GM19035 (cell line): Measurements from ENCODE around the gene TOX3.

Experiments used
- ATAC-seq: cut with Tn5 transposase; IDR thresholded peaks from one replicate; pipeline ENCODE4 v1.9.1; 2021; ENCODE audit not compliant: unreplicated experiment

Gene TOX3

DNA sequence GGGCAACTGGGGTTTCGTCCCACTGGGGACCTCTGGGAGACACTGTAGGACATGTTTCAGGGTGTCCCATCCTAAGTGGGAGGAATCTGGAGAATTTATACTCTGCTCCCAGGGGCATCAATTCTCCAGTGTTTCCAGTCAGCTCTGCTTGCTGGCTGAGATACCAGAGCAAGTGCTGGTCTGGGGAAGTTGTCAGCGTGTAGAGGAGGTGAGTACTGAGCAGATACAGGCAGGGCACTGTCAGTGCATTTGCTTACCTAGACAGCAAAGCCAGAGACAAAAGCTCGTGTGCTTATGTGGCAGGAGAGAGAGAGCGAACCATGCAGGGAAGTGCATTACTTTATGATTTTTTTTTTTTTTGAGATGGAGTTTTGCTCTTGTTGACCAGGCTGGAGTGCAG lies 20.2 kb upstream of the TOX3 start:
- ATAC-seq, result no peak

DNA sequence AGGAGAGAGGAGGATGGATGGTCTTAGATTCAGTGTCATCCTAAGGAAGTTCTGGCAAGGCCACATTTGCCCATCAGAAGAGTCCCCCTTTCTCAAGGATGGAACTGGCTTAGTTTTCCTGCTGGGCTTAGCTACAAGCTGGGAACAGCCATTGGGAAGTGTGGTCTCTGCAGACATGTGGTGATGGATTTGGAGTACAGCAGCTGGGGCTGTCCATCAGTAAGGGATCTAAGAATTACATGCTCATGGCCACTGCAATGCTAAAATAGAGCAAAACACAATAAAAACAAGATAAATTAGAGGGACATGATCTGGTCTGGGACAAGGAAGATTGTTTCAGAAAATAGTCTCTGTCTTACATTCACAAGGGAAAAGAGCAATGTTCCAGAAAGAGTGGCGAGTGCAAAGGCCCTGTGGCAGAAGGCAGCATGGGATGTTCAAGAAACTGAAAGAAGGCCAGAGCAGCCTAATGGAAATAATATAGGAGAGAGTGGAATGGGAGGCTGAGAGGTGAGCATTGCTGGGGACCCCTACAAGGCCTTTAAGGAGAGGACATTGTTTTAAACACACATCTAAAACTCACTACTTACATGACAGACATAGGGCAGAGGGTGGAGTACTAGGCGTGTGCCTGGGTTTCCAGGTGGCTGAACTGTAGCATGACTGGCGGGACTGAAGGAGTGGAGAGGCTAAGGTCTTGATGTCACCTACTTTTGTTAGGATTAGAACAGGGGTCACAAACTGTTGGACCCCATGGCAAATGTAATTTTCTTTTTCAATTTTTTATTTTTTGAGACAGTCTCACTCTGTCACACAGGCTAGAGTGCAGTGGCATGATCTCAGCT lies 17.0 kb upstream of the TOX3 start:
- ATAC-seq, result no peak

DNA sequence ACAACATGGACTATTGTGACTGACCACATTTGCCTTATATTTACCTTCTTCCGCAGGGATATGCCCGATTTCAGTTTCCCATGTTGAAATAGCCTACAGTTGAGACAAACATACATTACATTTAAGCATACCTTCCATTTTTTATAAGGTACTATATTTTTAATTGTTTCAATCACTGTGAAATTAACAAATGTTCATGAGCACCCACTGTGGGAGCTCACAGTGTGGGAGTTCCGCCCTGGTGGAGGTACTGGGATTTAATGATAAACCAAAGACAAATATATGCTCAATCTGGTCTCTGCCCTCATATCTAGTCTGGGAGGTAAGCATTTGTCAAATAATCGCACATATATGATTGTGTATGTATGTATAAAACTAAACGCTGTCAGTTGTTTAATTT lies 15.8 kb upstream of the TOX3 start:
- ATAC-seq, result no peak

DNA sequence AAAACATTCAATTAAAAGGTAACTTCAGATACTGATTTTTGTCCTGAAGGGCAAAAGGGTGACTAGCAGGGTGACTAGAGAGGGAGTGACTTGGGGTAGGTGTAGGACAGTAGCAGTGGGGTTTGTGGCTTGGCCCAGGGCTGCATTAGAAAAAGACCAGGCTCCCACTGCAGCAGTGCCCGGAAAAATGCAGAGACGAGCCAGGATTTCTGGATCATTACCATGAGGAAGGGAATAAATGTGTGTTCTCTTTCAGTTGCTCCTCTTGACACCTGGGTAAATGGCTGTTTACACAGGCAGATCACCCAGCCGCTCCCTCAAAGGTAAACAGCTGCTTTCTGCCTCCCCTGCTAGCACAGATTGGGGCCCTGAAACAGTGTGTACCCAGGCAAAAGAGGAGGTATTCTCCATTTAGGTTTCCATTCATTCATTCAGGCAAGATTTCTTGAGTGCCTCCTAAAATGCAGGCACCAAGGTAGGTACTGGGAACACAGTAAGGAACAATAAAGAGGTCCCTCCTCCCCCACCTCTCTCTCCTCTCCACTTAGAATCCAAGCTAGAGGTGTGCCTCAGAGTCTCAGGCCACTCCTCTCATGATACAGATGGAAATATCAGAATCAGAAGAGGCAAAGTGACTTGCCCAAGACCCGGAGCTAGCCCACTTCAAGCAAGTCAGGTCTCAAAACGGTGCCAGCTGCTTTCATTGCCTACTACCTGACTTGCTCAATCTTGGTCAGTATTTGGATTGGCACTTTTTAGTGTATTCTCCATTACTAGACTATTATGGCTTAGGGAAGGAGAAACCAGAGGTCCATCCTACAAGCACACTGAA lies 15.2 kb upstream of the TOX3 start:
- no peak for ATAC-seq

DNA sequence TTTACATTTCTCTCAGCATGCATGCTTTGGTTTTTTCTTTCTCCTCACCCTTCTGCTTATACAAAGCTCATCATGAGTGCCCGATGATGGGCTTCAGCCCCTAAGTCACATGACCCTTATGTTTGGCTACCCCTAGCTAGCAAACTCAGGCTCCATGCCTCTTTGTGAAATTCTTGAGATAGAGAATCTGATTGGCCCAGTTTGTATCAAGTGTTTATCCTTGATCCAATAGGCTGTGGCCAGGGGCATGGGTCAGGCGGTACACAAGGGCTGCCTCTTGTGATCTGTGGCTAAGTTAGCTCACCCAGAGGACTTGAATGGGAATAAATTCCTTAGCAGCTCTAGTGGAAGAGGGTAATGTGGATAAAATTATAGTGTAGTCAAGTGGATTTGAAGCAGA lies 11.5 kb upstream of the TOX3 start:
- no peak for ATAC-seq

DNA sequence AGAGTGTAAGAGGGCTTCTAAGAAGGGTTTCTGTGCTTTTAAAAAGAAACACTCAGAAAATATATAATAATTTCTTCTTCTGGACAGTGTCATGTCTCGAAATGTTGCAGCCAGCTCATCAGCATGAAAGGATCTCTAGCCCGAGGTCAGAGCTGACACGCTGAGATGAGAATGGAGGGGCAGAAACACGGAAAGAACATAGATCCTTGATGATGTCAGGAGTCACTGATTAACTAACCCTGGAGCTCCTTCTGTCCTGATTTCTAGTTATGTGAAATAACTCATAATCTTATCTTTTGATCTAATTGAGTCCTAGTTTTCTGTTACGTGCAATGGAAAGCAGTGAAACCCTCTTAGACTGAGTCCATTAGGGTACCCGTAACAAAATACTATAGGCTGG lies 10.3 kb upstream of the TOX3 start:
- no peak for ATAC-seq

DNA sequence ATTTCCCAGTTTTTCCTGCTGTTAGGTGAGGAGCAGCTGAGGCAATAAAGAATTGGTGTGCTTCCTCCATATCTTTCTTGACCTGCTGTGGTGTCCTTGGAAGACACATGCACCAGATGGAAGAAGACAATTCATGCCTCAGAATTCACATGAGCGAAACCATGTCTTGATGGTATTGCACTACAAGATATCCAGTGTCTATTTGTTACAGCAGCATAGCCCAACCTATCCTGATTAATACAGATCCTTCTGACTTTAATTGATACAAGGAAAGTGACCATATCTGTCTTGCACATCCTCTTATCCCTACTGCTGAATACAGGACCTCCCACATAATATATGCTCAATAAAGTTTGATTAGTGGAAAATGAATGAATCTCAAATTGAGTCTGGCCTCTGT lies 9.1 kb upstream of the TOX3 start:
- no peak for ATAC-seq

DNA sequence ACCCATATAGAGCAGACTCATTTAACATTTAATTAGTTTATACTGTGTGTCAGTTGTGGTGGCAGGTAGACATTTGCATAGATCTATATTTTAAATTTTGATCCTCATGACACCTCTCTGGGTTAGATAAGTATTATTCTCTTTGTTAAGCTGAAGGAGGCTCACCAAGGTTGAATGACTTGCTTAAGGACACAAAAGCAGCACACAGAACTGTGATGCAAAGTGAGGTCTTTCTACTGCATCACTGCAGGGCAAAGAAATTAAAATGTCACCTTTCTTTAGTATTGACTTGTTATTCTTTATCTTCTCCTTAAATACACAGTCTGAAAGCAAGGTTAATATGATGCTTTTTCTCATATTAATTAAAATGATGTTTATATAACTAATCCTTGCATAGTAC lies 8.6 kb upstream of the TOX3 start:
- no peak for ATAC-seq

DNA sequence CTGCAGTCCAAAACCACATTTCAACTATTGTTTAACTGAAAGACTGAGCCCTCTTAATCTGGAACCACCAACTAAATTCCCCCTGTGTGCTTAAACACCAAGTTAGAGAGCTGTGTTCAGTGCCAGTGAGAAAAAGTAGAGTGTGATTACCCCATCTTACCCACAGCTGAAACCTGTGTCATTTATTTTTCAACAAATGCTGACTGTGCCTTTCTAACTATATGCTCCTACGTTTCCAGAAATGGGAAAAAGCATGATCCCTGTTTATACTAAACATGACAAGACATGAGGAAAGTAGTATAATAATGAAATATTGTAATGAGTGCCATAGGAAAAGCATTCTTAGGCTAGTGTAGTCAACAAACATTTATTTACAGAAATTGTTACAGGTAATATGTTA lies 7.4 kb upstream of the TOX3 start:
- ATAC-seq, result no peak

DNA sequence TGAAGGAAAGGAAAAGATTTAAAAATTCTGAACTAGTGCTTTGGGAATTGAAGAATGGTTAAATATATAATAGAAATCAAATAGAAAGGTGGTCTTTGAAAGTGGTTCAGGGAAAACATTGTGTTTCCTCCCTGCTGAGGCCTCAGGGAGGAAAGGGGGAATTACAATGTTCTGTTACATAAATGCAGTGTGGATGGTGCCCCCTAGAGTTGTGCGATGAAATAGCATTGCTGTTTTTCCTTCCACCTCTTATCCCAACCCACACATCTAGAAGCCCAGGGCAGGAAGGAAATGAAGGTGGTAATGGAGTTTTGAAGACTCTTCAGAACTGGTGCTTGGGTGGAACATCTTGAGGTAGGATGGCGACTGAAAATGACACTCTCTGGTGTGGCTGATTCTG lies 6.4 kb upstream of the TOX3 start:
- ATAC-seq, result no peak

DNA sequence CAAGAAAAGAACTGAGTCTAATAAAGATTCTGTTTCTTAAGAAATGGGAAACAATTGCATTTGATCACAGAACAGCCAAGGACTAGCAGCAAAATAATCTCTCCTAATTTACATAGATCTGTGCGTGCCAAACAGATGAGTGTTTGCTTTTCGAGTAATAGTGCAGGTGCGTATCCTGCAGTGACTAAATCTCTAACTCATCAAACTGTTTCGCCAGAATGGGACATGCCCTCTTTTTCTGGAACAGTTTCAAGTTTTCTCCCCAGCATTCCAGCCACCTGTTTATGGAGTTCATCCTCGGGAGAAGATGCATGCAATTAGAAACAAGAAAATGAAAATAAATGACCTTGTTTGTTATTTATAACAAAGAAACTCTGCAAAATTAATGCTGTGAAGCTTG lies 5.7 kb upstream of the TOX3 start:
- ATAC-seq, result no peak

DNA sequence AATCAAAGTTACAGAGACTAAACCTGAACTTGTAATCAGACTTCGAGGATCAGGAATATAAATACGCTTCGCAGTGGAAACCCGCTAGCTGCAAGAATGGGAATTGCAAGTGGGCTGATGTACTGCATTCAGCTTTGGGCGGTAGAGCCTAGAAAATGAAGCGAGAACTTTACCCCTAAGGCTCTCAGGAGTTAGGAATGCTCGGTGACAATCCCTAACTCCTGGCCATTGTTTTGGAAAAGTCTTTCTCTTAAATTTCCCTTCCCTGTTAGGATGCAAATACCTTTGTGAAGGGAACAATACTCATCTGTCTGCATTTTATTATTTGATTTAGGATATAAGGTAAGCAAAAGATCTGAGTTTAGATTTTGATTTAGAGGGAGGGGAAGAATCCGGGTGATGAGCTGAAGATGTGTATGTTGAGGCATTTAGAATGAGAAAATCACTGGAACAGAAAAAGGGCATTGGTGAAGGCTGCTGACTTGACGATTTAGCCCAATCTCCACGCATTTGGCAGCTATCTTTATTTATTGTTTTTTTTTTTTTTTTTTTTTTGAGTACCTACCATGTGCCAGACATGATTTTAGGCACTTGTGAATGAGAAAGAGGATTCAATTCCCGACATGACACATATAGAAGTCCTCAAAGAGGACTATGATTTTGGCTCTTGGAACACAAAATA lies 2.2 kb upstream of the TOX3 start:
- no peak for ATAC-seq

DNA sequence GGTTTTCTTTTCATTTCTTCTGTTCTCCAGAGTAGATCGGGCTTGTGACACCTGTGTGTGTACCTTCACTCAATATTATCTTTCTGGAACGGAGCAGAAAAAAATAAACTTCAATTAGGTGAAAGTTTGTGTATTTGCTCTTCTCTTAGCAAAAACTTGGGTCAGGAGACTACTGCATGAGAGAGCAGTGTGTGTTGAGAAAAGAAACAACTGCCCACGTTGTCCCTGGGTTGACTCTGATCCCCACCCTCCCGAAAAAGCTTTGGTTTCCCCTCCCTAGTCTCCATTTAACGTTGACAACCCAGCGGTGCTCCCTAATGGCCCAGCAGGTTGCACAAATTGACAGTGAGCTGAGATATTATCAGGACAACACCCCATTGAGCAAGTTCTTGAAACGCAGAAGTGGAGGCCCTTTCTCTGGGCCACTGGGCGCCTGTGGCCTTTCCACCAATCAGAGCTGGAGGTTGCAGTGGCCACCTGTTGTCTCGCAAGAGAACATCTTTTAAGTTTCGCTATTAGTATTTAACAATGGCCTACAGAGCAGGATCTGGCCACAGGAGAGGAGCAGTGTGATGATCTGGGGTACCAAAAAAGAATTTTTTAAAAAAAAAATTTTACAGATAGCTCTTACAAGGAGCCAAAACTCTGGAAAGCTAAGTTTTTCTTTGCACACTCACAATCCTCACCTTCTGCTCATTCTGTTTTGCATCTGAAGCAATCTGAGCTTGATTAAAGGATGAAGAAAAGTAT lies 1.5 kb upstream of the TOX3 start:
- ATAC-seq, result no peak

DNA sequence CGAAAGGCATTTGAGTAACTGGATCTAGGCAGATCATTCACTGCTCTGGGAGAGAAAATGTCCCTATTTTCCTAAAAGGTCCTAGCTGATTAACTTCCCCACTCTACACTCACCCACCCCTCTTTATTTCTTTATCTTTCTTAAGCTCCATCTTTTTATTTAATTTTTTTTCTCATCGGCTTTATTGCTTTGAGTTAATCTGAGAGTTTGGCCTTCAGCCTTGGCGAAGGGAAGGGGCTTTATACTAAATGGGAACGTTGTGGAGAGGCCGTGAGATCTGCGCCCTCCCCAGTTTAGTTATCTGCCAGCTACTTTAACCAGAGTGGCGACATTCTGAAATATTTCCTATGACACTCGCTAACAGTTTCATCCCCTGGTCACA lies 882 bp upstream of the TOX3 start:
- ATAC-seq, result no peak

DNA sequence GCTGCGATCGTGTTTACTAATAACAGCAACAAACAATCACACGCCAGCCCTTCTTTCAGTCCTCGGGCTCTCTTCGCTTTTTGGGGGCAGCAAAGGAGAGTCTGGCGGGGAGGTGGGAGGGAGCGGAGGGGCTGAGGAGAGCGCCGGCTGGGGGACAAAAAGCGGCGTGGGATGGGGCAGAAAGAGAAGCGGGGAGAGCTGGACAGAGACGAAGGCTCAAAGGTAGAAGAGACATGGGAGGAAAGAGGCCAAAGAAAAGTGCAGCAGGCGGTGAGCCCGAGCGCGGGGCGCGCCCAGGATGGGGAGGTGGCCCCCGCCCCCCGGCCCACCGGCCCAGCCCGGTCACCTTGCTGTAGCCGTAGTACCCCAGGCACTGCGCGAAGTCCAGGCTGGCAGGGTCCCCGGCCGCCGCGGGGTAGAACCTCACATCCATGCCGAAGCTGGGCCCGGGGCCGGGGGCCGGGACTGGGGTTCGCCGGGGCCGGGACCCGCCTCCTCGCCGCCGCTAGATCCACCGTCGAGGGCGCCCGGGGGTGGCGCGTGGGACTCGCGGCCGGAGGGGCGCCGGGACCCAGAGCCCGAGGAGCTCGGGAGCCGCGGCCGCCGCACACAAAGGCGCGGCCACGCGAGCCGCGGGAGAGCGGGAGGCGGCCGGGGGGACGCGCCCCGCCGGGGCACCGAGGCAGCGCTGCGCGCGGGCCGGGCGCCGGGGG lies 496 bp downstream of the TOX3 start:
- ATAC-seq, result no peak

DNA sequence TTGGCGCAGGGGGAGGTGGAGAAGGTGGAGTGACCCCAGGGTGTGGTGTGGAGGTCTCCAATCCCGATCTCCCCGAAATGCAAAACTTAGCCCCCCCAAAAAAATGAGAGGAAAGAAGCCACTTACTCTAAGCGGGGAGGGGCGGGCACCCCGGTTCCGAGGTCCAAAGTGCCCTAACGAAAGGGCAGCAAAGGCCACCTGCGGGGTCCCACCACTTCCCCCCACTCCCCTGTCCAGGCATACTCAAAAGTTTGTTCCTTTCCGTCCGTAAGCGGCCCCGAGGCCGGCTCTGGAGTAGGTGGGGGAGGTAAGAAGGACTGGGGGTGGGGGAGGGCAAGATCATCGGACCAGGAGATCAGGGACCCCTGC lies 1.1 kb downstream of the TOX3 start:
- no peak for ATAC-seq

DNA sequence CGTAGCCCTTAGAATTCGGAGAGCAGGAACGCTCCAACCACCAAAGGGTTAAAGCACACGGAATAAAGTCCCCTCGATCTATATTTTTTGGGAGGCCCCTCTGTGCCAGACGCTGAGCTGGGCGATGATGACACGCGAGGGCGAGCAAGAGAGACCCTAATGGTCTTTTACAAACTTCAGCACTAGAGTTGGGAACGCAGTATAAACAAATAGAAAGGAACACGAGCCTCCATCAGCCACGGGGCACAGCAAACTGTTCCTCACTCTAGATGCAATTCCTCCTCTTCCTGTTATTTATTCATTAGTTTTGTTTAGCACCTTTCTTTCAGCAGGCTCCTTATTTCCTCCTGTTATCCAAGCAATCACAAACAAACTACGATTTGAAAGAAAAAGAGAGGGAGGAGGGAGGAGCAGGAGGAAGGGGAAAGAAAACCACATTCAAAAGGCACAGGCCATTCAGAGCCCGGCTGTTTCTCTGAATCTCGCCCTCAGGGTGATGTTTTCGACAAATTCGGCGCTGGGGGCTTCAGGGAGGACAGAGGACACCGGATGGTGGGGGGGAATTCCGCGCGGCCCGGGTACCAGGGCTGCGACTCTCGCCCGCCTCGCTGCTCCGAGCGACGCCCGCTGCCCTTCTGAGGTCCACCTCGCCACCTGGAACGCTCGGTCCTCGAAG lies 1.6 kb downstream of the TOX3 start:
- no peak for ATAC-seq

DNA sequence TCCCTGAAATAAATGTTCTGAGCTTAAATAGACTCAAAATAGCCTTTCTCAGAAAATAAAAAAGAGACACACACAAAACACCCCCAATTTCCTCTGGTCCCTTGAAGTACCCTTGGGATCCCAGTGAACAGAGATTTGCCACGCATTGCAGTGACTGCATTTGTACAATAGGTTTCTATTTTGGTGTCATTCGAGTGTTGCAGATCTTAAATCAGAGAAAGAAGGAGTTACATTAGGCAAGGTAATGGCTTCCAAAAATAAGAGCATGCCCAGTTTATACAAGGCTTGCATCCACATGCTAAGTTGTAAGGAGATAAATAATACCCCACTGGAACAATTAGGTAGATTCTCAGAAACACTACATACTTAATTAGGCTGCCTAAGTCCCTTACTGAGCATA lies 2.2 kb downstream of the TOX3 start:
- ATAC-seq, result no peak

DNA sequence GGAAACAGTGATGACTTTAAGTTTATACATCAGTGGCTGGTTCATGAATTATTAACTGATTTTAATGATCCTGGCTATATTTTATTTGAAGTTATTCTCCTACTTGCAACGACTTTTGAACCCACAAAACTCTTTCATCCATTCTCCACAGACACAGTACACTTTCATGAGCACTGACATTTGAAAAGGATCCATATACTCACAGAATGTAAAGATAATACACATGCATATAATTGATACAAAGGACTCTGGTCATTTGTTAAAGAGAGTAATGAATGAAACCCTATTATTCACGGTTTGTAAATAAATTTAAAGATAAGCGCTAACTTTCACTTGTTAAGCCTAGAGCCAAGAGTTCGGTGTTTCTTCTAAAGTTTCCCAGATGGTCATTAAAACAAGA lies 3.3 kb downstream of the TOX3 start:
- ATAC-seq, result no peak

DNA sequence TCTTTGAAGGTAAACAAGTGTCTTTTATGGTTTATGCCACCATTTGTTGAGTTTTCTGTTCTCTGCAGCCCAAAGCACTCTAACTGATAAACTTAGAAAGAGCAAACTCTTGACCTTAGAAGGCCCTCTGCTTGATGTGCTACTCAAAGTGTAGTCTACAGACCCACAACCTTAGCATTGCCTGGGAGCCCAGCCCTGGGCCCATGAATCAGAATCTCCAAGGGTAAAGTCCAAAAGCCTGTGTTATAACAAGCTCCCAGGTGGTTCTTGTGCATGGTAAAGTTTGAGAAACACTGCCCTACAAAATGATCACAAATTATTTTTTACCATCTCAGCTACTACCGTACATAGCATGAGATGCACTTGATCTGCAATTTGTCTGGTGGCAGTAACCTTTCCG lies 6.0 kb downstream of the TOX3 start:
- no peak for ATAC-seq
